Measurements from ENCODE around the gene EXO1.

EXO1 gene

GRCh38 chr1:241926141-241926540, 78.1 kb downstream of the EXO1 start:
- H3K9me3 ChIP-seq (replicated peaks in 1 of 11) = no peaks in the 10 kb centered on the region
- no peaks in the 10 kb centered on the region for H3K27me3 ChIP-seq
- H3K4me3 ChIP-seq = no peak overlapping the region
- no peaks in the 10 kb centered on the region for H3K36me3 ChIP-seq
- peaks cover 0 to 4% (median 0%) of the 10 kb centered on the region in 10 experiments; a peak in 4 of 20 replicates for H3K4me1 ChIP-seq
- no peak overlapping the region for H3K27ac ChIP-seq
- no peak for TF ChIP-seq Cebpa-rat (IDR thresholded peaks at IDR 0.05)
- no peak overlapping the region for H3K9ac ChIP-seq
- peak overlapping the region in 2 of 11 experiments; percentile 19 to 23; a peak in 1 of 22 replicates for H3K4me2 ChIP-seq
- H4K20me1 ChIP-seq = no peaks in the 10 kb centered on the region

GRCh38 chr1:241927321-241927720, 79.3 kb downstream of the EXO1 start:
- Histone ChIP-seq H3K27me3 (no peaks in the 10 kb centered on the region), H3K9ac (no peak overlapping the region)

GRCh38 chr1:241932845-241933244, 84.8 kb downstream of the EXO1 start:
- no peaks in the 10 kb centered on the region for H4K20me1 ChIP-seq
- H3K9me3 ChIP-seq (replicated peaks in 1 of 11) = no peaks in the 10 kb centered on the region
- H3K4me3 ChIP-seq = no peak overlapping the region
- H3K27me3 ChIP-seq = no peaks in the 10 kb centered on the region
- no peaks in the 10 kb centered on the region for H3K4me1 ChIP-seq
- no peaks in the 10 kb centered on the region for H3K36me3 ChIP-seq
- no peak overlapping the region for H3K4me2 ChIP-seq
- TF ChIP-seq Cebpa-rat (IDR thresholded peaks at IDR 0.05) = no peak
- H3K27ac ChIP-seq = no peak overlapping the region
- H3K9ac ChIP-seq = no peak overlapping the region

More at GRCh38 chr1:241927321-241927720, 79.3 kb downstream of the EXO1 start:
- no peak overlapping the region for H3K4me2 ChIP-seq
- H3K27ac ChIP-seq = no peak overlapping the region
- H4K20me1 ChIP-seq = no peaks in the 10 kb centered on the region
- no peak overlapping the region for H3K4me3 ChIP-seq
- H3K9me3 ChIP-seq (replicated peaks in 1 of 11) = no peaks in the 10 kb centered on the region
- H3K4me1 ChIP-seq = peaks cover 0 to 4% (median 0%) of the 10 kb centered on the region in 10 experiments; a peak in 4 of 20 replicates
- H3K36me3 ChIP-seq = no peaks in the 10 kb centered on the region
- TF ChIP-seq Cebpa-rat (IDR thresholded peaks at IDR 0.05) = no peak

- Histone ChIP-seq H3K27me3 (no peaks in the 10 kb centered on the region), H3K4me2 (no peak overlapping the region), H3K9ac (no peak overlapping the region), H3K4me1 (no peaks in the 10 kb centered on the region), H3K36me3 (no peaks in the 10 kb centered on the region), H3K27ac (no peak overlapping the region), H3K4me3 (no peak overlapping the region), H3K9me3 (replicated peaks in 1 of 11) (peaks cover 0 to 12% (median 7%) of the 10 kb centered on the region in 11 experiments; a peak in 12 of 22 replicates), H4K20me1 (no peaks in the 10 kb centered on the region)
- no peak for TF ChIP-seq Cebpa-rat (IDR thresholded peaks at IDR 0.05)
Observed at GRCh38 chr1:241934201-241934848, 86.3 kb downstream of the EXO1 start.

- no peak for TF ChIP-seq Cebpa-rat (IDR thresholded peaks at IDR 0.05)
- Histone ChIP-seq H4K20me1 (no peaks in the 10 kb centered on the region), H3K36me3 (no peaks in the 10 kb centered on the region), H3K9ac (no peak overlapping the region), H3K4me2 (no peak overlapping the region), H3K4me3 (no peak overlapping the region), H3K27me3 (no peaks in the 10 kb centered on the region), H3K9me3 (replicated peaks in 1 of 11) (peaks cover 0 to 12% (median 7%) of the 10 kb centered on the region in 11 experiments; a peak in 12 of 22 replicates), H3K27ac (no peak overlapping the region), H3K4me1 (no peaks in the 10 kb centered on the region)
Observed at GRCh38 chr1:241934866-241935265, 86.9 kb downstream of the EXO1 start.
